Glomerular endothelial cell (primary cell): ENCODE data around the gene TRIM49B. TPM values are rescaled to one million over a fixed set of nuclear protein-coding genes. Genes with fewer than 3 reads are reported as not detected.
"Not testable (repeated sequence)": the region's sequence is repeated elsewhere in the genome, so short reads cannot be mapped to it uniquely, and the experiment has no call there.

Experiments used
- DNase-seq: peaks from one replicate; pipeline ENCODE4 v3.0.0-alpha.2; 2011; ENCODE audit warnings: low read depth, low spot score; ENCODE audit errors: extremely low read depth
- total RNA-seq: library from RNA; depleted of rRNA; stranded (reverse); fragments of >200 nt; gene quantifications from 2 replicates; pipeline ENCODE4 v1.2.3, GENCODE V29; 2015

TRIM49B gene
- total RNA-seq, result not detected in 2 replicates

GRCh38 chr11:49028523-49028922 is at the start of gene TRIM49B:
TSS of gene TRIM49B (plus strand) at chr11:49028823. CDS start at chr11:49031600, 2,777 bp downstream.
- DNase-seq, result not testable (repeated sequence)

- DNase-seq, result not testable (repeated sequence)
Observed at GRCh38 chr11:48983785-48984184, 44.8 kb upstream of the TRIM49B start, which contains the start of gene TRIM51G. TSS of gene TRIM51G (minus strand) at chr11:48983885. CDS start at chr11:48981695, 2,190 bp downstream.

- not testable (repeated sequence) for DNase-seq
Observed at GRCh38 chr11:49048229-49048628, 19.6 kb downstream of the TRIM49B start.

GRCh38 chr11:49049821-49050220 is 21.2 kb downstream of the TRIM49B start:
- not testable (repeated sequence) for DNase-seq

- not testable (repeated sequence) for DNase-seq
Observed at GRCh38 chr11:49059012-49059411, 30.4 kb downstream of the TRIM49B start, which contains the start of gene TRIM64C. TSS of gene TRIM64C (minus strand) at chr11:49059112. CDS start at chr11:49059112, 0 bp downstream.

- DNase-seq, result not testable (repeated sequence)
Observed at GRCh38 chr11:49069897-49070296, 41.3 kb downstream of the TRIM49B start.

Other genes with a start within 250 kb of the TRIM49B start
- gene TRIM51G, start 44.9 kb upstream of the TRIM49B start, total RNA-seq, result not detected in 2 replicates
- gene TRIM64C, start 30.3 kb downstream of the TRIM49B start, total RNA-seq, result not detected in 2 replicates
- 4.3 and 10.9 TPM in 2 replicates for gene FOLH1, start 179.8 kb downstream of the TRIM49B start, total RNA-seq